ENCODE results near the gene ABLIM1. TPM values are rescaled to one million over a fixed set of nuclear protein-coding genes. Genes with fewer than 3 reads are reported as not detected.

ABLIM1 gene
- total RNA-seq, 3 donors from 2014 or later: 89.0 to 216 (median 131) TPM

- TF ChIP-seq POLR2A (IDR thresholded peaks at IDR 0.05) (no peak), CTCF (IDR thresholded peaks at IDR 0.05) (no peak), POLR2AphosphoS5 (IDR thresholded peaks at IDR 0.05) (no peak)
- H3K4me3 ChIP-seq: no peak overlapping the region
- no peaks in the 10 kb centered on the region for H3K9me3 ChIP-seq
- no peaks in the 10 kb centered on the region for H3K4me1 ChIP-seq
- no peak overlapping the region for H3K27ac ChIP-seq
- H3K27me3 ChIP-seq: no peaks in the 10 kb centered on the region
- intact Hi-C loops (cut with DNase I; ENCODE audit: low total_unique reads): no loop called here
- no peak for DNase-seq (ENCODE audit: low spot score in 2 of 2)
- no peaks in the 10 kb centered on the region for H3K36me3 ChIP-seq
Observed at GRCh38 chr10:114408112-114408967, 249.7 kb downstream of the ABLIM1 start.

- Histone ChIP-seq H3K9me3 (no peaks in the 10 kb centered on the region), H3K27ac (no peak overlapping the region), H3K36me3 (no peaks in the 10 kb centered on the region), H3K27me3 (no peaks in the 10 kb centered on the region), H3K4me3 (no peak overlapping the region), H3K4me1 (no peaks in the 10 kb centered on the region)
- DNase-seq (ENCODE audit: low spot score in 2 of 2): no peak
- TF ChIP-seq POLR2AphosphoS5 (IDR thresholded peaks at IDR 0.05) (no peak), CTCF (IDR thresholded peaks at IDR 0.05) (no peak), POLR2A (IDR thresholded peaks at IDR 0.05) (no peak)
- intact Hi-C loops (cut with DNase I; ENCODE audit: low total_unique reads): no loop called here
Observed at GRCh38 chr10:114406455-114406854, 251.6 kb downstream of the ABLIM1 start.

DNA sequence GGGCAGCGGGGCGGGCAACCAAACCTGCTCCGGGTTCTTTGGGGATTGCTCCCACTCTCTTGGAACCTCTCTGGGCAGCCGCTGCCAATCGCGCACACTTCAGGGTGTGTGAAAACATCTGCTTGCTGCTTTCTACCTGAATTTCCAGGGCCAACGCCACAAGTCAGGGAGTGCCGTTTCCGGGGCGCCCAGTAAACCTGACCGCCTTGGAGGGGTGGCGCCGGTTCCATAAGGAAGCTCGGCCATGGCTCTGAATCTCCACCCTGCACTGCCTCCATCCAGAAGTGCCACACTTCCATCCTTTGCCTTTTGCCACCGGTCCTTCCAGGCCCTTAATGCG lies 253.1 kb downstream of the ABLIM1 start:
- Histone ChIP-seq H3K4me3 (peak overlapping the region; percentile 48 to 95 (median 66)), H3K9me3 (no peaks in the 10 kb centered on the region), H3K27ac (peak overlapping the region; percentile 91 to 92), H3K4me1 (peaks cover 0 to 8% of the 10 kb centered on the region in 2 donors), H3K27me3 (no peaks in the 10 kb centered on the region), H3K36me3 (no peaks in the 10 kb centered on the region)
- TF ChIP-seq POLR2A (IDR thresholded peaks at IDR 0.05) (no peak), CTCF (IDR thresholded peaks at IDR 0.05) (no peak), POLR2AphosphoS5 (IDR thresholded peaks at IDR 0.05) (no peak)
- intact Hi-C loops (cut with DNase I; ENCODE audit: low total_unique reads): no loop called here
- no peak for DNase-seq (ENCODE audit: low spot score in 2 of 2)

GRCh38 chr10:114404171-114405010 lies 253.7 kb downstream of the ABLIM1 start, which contains the start of gene AFAP1L2:
TSS of gene AFAP1L2 (minus strand) at chr10:114404502. CDS start at chr10:114404455, 47 bp downstream.
- Histone ChIP-seq H3K36me3 (no peaks in the 10 kb centered on the region), H3K27ac (peak within 1 kb of the TSS; percentile 91 to 92), H3K4me1 (peaks cover 0 to 10% of the 10 kb centered on the region in 2 donors), H3K27me3 (no peaks in the 10 kb centered on the region), H3K4me3 (peak within 1 kb of the TSS; percentile 48 to 95 (median 66)), H3K9me3 (no peaks in the 10 kb centered on the region)
- no peak for DNase-seq (ENCODE audit: low spot score in 2 of 2)
- intact Hi-C loops (cut with DNase I; ENCODE audit: low total_unique reads): no loop called here
- peak in 1 of 3 donors; percentile 32 for TF ChIP-seq POLR2AphosphoS5 (IDR thresholded peaks at IDR 0.05)
- no peak for TF ChIP-seq CTCF (IDR thresholded peaks at IDR 0.05)
- peak; percentile 25 for TF ChIP-seq POLR2A (IDR thresholded peaks at IDR 0.05)
